NCI-H345 treated with DMSO at 0.1 percent for 48 hours (cell line): ENCODE results near the gene DNLZ.
A peak's percentile ranks its signal among the peaks of the same experiment; 100 is the strongest.
"Not testable (repeated sequence)": the region's sequence is repeated elsewhere in the genome, so short reads cannot be mapped to it uniquely, and the experiment has no call there.

Source experiments
- DNase-seq: peaks from one replicate; lab custom pipeline; 2025; ENCODE audit not compliant: unreplicated experiment; lab: John Stamatoyannopoulos, UW

The DNLZ gene

GRCh38 chr9:136319244-136319643, 44.3 kb downstream of the DNLZ start:
- not testable (repeated sequence) for DNase-seq

GRCh38 chr9:136318776-136319241, 44.7 kb downstream of the DNLZ start:
- DNase-seq, result no peak

GRCh38 chr9:136318111-136318775, 45.3 kb downstream of the DNLZ start:
- no peak for DNase-seq

GRCh38 chr9:136317695-136318094, 45.8 kb downstream of the DNLZ start:
- DNase-seq, result no peak

DNA sequence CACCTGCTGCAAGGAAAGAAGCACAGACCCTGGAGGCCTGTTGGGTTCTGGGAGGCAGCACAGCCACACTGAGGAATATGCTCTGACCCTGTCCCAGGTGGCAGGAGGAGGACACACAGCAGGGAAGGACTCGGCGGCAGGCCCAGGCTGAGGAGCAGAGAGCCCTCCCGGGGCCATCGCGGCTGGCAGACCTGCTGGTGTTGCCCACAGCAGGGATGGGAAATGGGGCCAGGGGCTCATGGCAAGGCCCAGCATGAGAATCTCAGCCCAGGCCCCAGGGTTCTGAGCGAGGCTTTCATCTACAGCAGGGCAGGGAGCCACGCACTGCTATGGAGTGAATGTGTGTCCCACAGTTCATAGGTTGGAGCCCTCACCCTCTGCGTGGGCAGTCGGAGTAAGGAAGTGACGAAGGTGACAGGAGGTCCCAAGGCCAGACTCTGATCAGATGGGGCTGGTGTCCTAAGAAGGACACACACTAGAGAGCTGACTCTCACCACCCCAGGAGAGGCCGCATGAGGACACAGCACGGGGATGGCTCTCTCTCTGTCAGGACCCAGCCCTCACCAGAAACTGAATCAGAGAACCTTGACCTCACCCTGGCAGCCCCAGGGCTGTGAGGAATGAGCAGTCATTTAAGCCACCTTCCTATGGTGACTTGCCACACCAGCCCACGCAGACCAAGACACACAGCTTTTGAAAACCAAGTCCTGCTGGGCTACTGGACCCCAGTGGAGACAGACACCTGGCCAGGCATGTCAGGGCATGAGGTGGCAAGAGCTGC, 46.5 kb downstream of the DNLZ start:
- DNase-seq, result no peak

- no peak for DNase-seq
These were observed 47.2 kb downstream of the DNLZ start for GRCh38 chr9:136316271-136316751.

GRCh38 chr9:136314944-136315343, 48.6 kb downstream of the DNLZ start:
- no peak for DNase-seq

DNA sequence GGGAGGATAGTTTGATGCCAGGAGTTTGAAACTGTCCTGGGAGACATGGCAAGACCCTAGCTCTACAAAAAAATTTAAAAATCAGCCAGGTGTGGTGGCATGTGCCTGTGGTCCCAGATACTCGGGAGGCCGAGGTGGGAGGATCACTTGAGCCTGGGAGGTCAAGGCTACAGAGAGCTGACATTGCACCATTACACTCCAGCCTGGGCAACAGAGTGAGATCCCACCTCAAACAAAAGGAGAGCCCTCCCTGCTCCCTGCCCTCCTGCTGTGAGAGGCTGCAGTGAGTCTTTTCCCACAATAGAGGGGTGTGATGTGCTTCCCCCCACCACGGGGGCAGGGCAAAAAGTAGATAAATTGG, 49.5 kb downstream of the DNLZ start:
- DNase-seq, result no peak

DNA sequence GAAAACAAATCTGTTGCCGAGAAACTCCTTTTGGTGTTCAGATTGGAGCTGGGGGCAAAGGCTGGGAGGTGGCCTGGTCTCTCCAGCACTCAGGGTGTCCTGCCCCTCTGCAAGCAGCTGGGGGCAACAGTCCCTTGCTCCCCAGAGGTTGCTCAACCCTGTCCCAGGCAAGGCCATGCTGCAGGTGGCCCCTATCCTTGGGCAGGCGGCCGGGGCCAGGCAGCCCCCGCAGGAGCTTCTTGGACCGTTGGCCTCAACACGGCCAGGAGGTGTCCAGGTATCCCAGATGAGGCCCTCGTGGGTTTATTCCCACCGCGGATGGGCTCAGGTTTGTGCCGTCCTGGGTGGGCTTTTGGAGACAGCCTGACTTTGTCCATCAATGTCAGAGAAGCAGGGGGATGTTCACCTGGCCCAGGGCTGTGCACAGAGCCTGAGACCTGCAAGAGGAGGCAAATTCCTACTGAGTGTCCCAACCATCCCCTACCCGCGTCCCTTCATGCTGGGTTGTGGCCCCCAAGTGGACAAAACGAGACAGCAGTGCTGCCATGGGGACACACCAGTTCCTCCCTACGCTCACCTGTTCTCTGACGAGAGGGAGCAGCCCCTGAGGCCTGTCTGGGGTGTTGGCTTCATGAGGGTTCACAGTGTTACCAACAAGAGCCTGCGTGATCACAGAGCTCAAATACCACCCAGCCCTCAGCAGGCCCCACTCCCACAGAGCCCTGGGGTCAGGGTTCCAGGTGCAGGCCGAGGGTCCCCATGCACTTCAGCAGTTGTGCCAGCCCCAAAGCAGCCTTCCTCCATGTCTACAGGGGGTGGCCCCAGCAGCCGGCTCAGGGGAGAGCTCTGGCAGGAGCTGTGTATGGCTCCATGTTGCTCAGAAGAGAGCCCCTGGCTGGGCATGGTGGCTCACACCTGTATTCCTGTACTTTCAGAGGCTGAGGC, 50.2 kb downstream of the DNLZ start:
- no peak for DNase-seq

- peak; percentile 33 for DNase-seq
These were observed 51.1 kb downstream of the DNLZ start for GRCh38 chr9:136312436-136312835.

- no peak for DNase-seq
These were observed 51.6 kb downstream of the DNLZ start for GRCh38 chr9:136312009-136312375.

DNA sequence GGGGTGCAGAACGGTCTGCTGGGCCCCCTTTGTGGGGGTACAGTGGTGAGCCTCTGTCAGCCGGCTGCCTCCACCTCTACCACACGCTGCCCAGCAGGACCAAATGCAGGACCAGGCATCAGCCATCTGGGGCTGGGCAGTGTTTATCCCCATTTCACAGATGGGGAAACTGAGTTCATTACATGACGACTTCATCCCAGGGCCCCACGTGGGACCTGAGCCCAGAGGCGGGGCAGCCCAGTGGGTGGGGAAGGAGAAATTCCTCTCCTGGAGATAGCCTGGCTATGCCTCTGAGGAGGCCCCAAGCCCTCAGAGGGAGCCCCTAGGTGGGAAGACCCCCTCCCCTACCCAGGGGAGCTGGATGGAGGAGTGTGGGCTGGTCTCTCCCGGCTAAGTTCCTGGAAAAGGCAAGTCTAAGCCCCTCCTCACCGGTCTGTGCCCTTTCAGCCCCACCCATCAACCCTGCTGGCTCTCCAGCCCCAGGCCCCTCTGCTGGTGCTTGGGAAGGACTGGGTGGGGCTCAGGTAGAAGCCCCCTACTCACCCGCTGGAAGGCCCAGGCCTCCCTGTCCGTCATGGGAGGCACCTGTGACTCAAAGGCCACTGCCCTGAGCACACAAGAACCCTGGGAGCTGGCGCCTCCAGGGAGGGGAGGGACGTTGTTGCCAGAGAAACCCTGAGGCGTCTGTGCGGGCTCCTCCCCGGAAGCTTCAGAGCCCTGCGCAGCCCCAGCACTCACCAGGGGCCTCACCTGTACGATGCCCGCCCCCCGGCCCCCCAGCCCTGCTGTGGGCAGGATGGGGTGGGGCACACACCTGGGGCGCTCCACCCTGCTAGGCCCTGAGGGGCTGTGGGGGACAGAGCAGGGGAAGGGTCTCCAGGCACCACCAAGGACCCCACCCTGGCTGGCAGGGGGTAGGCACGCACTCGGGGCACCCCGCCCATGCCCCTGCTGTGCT, 52.2 kb downstream of the DNLZ start:
- DNase-seq, result peak; percentile 75

- DNase-seq, result peak; percentile 28
These were observed 53.1 kb downstream of the DNLZ start for GRCh38 chr9:136310273-136311030.

GRCh38 chr9:136309806-136310220, 53.7 kb downstream of the DNLZ start:
- DNase-seq, result no peak
